GM21423 (cell line): ENCODE measurements around the gene SPARC.
A peak's percentile ranks its signal among the peaks of the same experiment; 100 is the strongest.
"Not testable (repeated sequence)": the region's sequence is repeated elsewhere in the genome, so short reads cannot be mapped to it uniquely, and the experiment has no call there.

Source experiments
- ATAC-seq: cut with Tn5 transposase; IDR thresholded peaks from one replicate; pipeline ENCODE4 v1.9.1; 2021; ENCODE audit warnings: mild to moderate bottlenecking, moderate library complexity; ENCODE audit not compliant: unreplicated experiment

Gene SPARC

GRCh38 chr5:151686674-151687407, at the start of gene SPARC:
TSS of gene SPARC (minus strand) at chr5:151686915. CDS start at chr5:151676188, 10,727 bp downstream.
- peak; percentile 83 for ATAC-seq

GRCh38 chr5:151735646-151736045, 48.9 kb upstream of the SPARC start:
- no peak for ATAC-seq

- no peak for ATAC-seq
Observed at GRCh38 chr5:151734064-151734408, 47.3 kb upstream of the SPARC start.

GRCh38 chr5:151733358-151734063, 46.8 kb upstream of the SPARC start:
- ATAC-seq = no peak

GRCh38 chr5:151730381-151730780, 43.7 kb upstream of the SPARC start:
- no peak for ATAC-seq

GRCh38 chr5:151729597-151729996, 42.9 kb upstream of the SPARC start:
- not testable (repeated sequence) for ATAC-seq

GRCh38 chr5:151724360-151724759, 37.6 kb upstream of the SPARC start:
- no peak for ATAC-seq

- ATAC-seq = no peak
Observed at GRCh38 chr5:151722546-151722945, 35.8 kb upstream of the SPARC start.

GRCh38 chr5:151721812-151722391, 35.2 kb upstream of the SPARC start:
- ATAC-seq = peak; percentile 27

GRCh38 chr5:151721087-151721646, 34.5 kb upstream of the SPARC start:
- peak; percentile 85 for ATAC-seq

- no peak for ATAC-seq
Observed at GRCh38 chr5:151720215-151720614, 33.5 kb upstream of the SPARC start.

- no peak for ATAC-seq
Observed at GRCh38 chr5:151719228-151720000, 32.7 kb upstream of the SPARC start.

- ATAC-seq = no peak
Observed at GRCh38 chr5:151718646-151719045, 31.9 kb upstream of the SPARC start.

GRCh38 chr5:151718153-151718552, 31.4 kb upstream of the SPARC start:
- ATAC-seq = no peak

- no peak for ATAC-seq
Observed at GRCh38 chr5:151717416-151717815, 30.7 kb upstream of the SPARC start.

- no peak for ATAC-seq
Observed at GRCh38 chr5:151709109-151709735, 22.5 kb upstream of the SPARC start.

GRCh38 chr5:151708126-151708525, 21.4 kb upstream of the SPARC start:
- no peak for ATAC-seq

GRCh38 chr5:151707567-151707966, 20.9 kb upstream of the SPARC start:
- no peak for ATAC-seq

- ATAC-seq = no peak
Observed at GRCh38 chr5:151706906-151707305, 20.2 kb upstream of the SPARC start.

GRCh38 chr5:151703780-151704179, 17.1 kb upstream of the SPARC start:
- no peak for ATAC-seq

GRCh38 chr5:151703227-151703626, 16.5 kb upstream of the SPARC start:
- ATAC-seq = peak; percentile 92
